K562 (cell line): ENCODE measurements around the gene SPINT4. TPM values are rescaled to one million over a fixed set of nuclear protein-coding genes. Genes with fewer than 3 reads are reported as not detected.

Experiments
- ATAC-seq: fragments of 200-7000 bp; cut with Tn5 transposase; 3 replicates; pipeline ENCODE4 v1.9.1; 2020; ENCODE audit warnings: moderate library complexity
- BruUV-seq: library from RNA; stranded (reverse); fragments of 400-500 nt; replicated peaks from 2 replicates; lab custom pipeline; 2021; lab: Mats Ljungman, UMichigan
- CTCF ChIA-PET: fragments of 300-600 bp; formaldehyde crosslinking; extraction: SDS; loops from one replicate; lab custom pipeline; 2021; ENCODE audit warnings: low intra/inter-chr PET ratio; lab: Yijun Ruan, JAX
- POLR2A ChIA-PET: fragments of 300-600, 350-650 bp; sonication (Branson Sonifier 250); formaldehyde crosslinking; extraction: SDS; loops from one replicate; lab custom pipeline; 2021; ENCODE audit warnings: antibody characterized with exemption, inconsistent platforms; lab: Yijun Ruan, JAX
- DNase-seq, 4 experiments: peaks; one replicate each; pipeline versions ENCODE4 v3.0.0 to v3.0.0-alpha.2; 2011 to 2018; ENCODE audit warnings: low spot score in 3 of 4, mixed read lengths in 3 of 4; ENCODE audit errors: extremely low read depth in 1 of 4
- FAIRE-seq: peaks from 2 replicates; lab custom pipeline; 2011; peaks lifted over from hg19 to GRCh38; lab: Jason Lieb, UNC
- H2AFZ ChIP-seq: 2 replicates; pipeline ENCODE4 v1.6.0; 2011; ENCODE audit warnings: low read depth, low read length, control low read depth, inconsistent platforms
- H3K27ac ChIP-seq: fragments of 200-600 bp; 3 replicates; pipeline ENCODE4 v1.8.0; 2011; ENCODE audit warnings: low read depth, mild to moderate bottlenecking, control low read depth, inconsistent platforms, low read length, moderate library complexity, mixed read lengths; ENCODE audit errors: extremely low read depth
- H3K27me3 ChIP-seq, 2 experiments: fragments of 300-600 bp in 1 of 2; 2 replicates in 1 of 2; 3 replicates in 1 of 2; pipeline versions ENCODE4 v1.6.0 to v1.8.0; 2011; ENCODE audit warnings: inconsistent platforms in 2 of 2, low read length in 2 of 2, mild to moderate bottlenecking in 1 of 2, mixed read lengths in 1 of 2, moderate library complexity in 1 of 2; ENCODE audit not compliant: control insufficient read depth in 2 of 2, insufficient read depth in 2 of 2
- H3K36me3 ChIP-seq: fragments of 300-600 bp; 3 replicates; pipeline ENCODE4 v1.8.0; 2011; ENCODE audit warnings: mild to moderate bottlenecking, low read length, inconsistent platforms; ENCODE audit not compliant: control insufficient read depth, insufficient read depth
- H3K4me1 ChIP-seq, 2 experiments: fragments of 200-600 bp in 1 of 2; replicated peaks in 1 of 2; 2 replicates in 1 of 2; 3 replicates in 1 of 2; pipeline versions ENCODE4 v1.5.1 to v1.8.0; 2011; ENCODE audit warnings: inconsistent platforms in 2 of 2, low read length in 2 of 2, mild to moderate bottlenecking in 1 of 2, mixed read lengths in 1 of 2, moderate library complexity in 1 of 2; ENCODE audit not compliant: control insufficient read depth in 2 of 2, insufficient read depth in 2 of 2
- H3K4me2 ChIP-seq: 2 replicates; pipeline ENCODE4 v1.6.1; 2011; ENCODE audit warnings: low read length, control low read depth, inconsistent platforms, mixed read lengths; ENCODE audit not compliant: insufficient read depth
- H3K4me3 ChIP-seq: fragments of 200-600 bp; sonication (generic), shearing (Covaris generic); 2 replicates; pipeline ENCODE4 v1.5.1; 2016; ENCODE audit warnings: control low read depth, inconsistent platforms
- H3K79me2 ChIP-seq: fragments of 200-600 bp; 3 replicates; pipeline ENCODE4 v1.8.0; 2011; ENCODE audit warnings: low read length, inconsistent platforms; ENCODE audit not compliant: control insufficient read depth, insufficient read depth
- H3K9ac ChIP-seq, 2 experiments: 2 replicates each; pipeline versions ENCODE4 v1.6.0 to v1.6.1; 2011; ENCODE audit warnings: low read depth in 2 of 2, low read length in 2 of 2, control low read depth in 1 of 2, inconsistent platforms in 1 of 2, mild to moderate bottlenecking in 1 of 2, mixed read lengths in 1 of 2; ENCODE audit not compliant: insufficient read depth in 1 of 2
- H3K9me1 ChIP-seq: one replicate; pipeline ENCODE4 v1.6.0; 2011; ENCODE audit warnings: inconsistent platforms, mild to moderate bottlenecking, low read length, moderate library complexity; ENCODE audit not compliant: control insufficient read depth, insufficient read depth
- H3K9me3 ChIP-seq: replicated peaks from 2 replicates; pipeline ENCODE4 v1.5.1; 2011; ENCODE audit warnings: low read depth, low read length, inconsistent platforms; ENCODE audit not compliant: control insufficient read depth, insufficient read depth
- H4K20me1 ChIP-seq: replicated peaks from 2 replicates; pipeline ENCODE4 v1.6.1; 2011; ENCODE audit warnings: low read length, inconsistent platforms, mixed read lengths; ENCODE audit not compliant: control insufficient read depth, insufficient read depth
- ELF4 ChIP-seq: fragments of 450-650 bp; formaldehyde crosslinking; IDR thresholded peaks from 2 replicates; pipeline ENCODE4 v1.4.0; 2022; ENCODE audit warnings: missing genetic modification characterization
- ETS2 ChIP-seq: IDR thresholded peaks from 2 replicates; pipeline ENCODE4 v1.6.1; 2016; ENCODE audit warnings: borderline replicate concordance, missing genetic modification characterization, mild to moderate bottlenecking, moderate library complexity, missing compliant biosample characterization; ENCODE audit not compliant: poor library complexity, severe bottlenecking
- FOSL1 ChIP-seq: fragments of 200-800 bp; sonication (Bioruptor generic); conservative IDR thresholded peaks from 2 replicates; pipeline ENCODE4 v1.6.1; 2016; ENCODE audit warnings: missing genetic modification characterization, missing compliant biosample characterization
- KAT2B ChIP-seq: IDR thresholded peaks from one replicate; pipeline ENCODE4 v1.6.1; 2012; ENCODE audit warnings: low read depth, mild to moderate bottlenecking, control low read depth, inconsistent platforms, low read length, moderate library complexity
- PML ChIP-seq: IDR thresholded peaks from 2 replicates; pipeline ENCODE4 v1.6.1; 2012; ENCODE audit warnings: low read length, inconsistent platforms
- POLR2AphosphoS2 ChIP-seq: IDR thresholded peaks from 2 replicates; pipeline ENCODE4 v1.6.1; 2012; ENCODE audit warnings: low read length, improper control_type of control experiment
- PYGO2 ChIP-seq: fragments of 450-650 bp; IDR thresholded peaks from 2 replicates; pipeline ENCODE4 v1.6.1; 2016; ENCODE audit warnings: mild to moderate bottlenecking, missing genetic modification characterization, moderate library complexity, missing compliant biosample characterization
- RBFOX2 ChIP-seq: fragments of 200-400 bp; formaldehyde crosslinking; IDR thresholded peaks from 2 replicates; pipeline ENCODE4 v1.6.1; 2017; ENCODE audit warnings: low read depth, mild to moderate bottlenecking, low read length, moderate library complexity
- SRSF3 ChIP-seq: fragments of 200-400 bp; formaldehyde crosslinking; IDR thresholded peaks from 2 replicates; pipeline ENCODE4 v1.6.1; 2016; ENCODE audit warnings: mild to moderate bottlenecking, low read length, moderate library complexity; ENCODE audit not compliant: insufficient read depth
- THRB ChIP-seq: fragments of 450-650 bp; formaldehyde crosslinking; conservative IDR thresholded peaks from 2 replicates; pipeline ENCODE4 v1.4.0; 2022; ENCODE audit warnings: mild to moderate bottlenecking, missing genetic modification characterization
- ZFP1 ChIP-seq: fragments of 450-650 bp; formaldehyde crosslinking; IDR thresholded peaks from 2 replicates; pipeline ENCODE4 v1.4.0; 2020; ENCODE audit warnings: mild to moderate bottlenecking, mixed read lengths
- ZNF12 ChIP-seq: sonication (generic); formaldehyde crosslinking; IDR thresholded peaks from 2 replicates; pipeline ENCODE4 v1.4.0; 2020; ENCODE audit warnings: mild to moderate bottlenecking, missing genetic modification reagents
- in situ Hi-C: fragments of 300-500 bp; cut with MboI; formaldehyde crosslinking; loops from 4 replicates; pipeline ENCODE4 v1.15.0; 2018; ENCODE audit warnings: inconsistent platforms, mixed read lengths
- intact Hi-C: fragments of 100-400 bp; cut with micrococcal nuclease; formaldehyde crosslinking; loops from 2 replicates; pipeline ENCODE4 v1.14.2; 2022
- polyA plus RNA-seq, 8 experiments: library from polyadenylated mRNA; depleted of rRNA in 4 of 8; stranded (reverse) in 5 of 8; unstranded in 3 of 8; fragments of >200 nt; fragmentation: Nextera tagmentation in 2 of 8; fragmentation: Illumina TruSeq in 1 of 8; extraction: Ambion mirVana in 2 of 8; extraction: Trizol in 1 of 8; gene quantifications; 2 replicates each; pipeline versions ENCODE4 v1.2.1 to v1.2.3, GENCODE V29; 2011 to 2014; ENCODE audit warnings: inconsistent platforms in 1 of 8, missing spikeins in 1 of 8
- total RNA-seq, 7 experiments: library from RNA; depleted of rRNA in 6 of 7; stranded (reverse); fragments of >200 nt in 6 of 7; fragmentation: Illumina TruSeq in 2 of 7; extraction: Trizol in 2 of 7; gene quantifications; 2 replicates each; pipeline versions ENCODE4 v1.2.1 to v1.2.3, GENCODE V29; 2011 to 2021; ENCODE audit warnings: low replicate concordance in 1 of 7
- TF ChIP-seq, protein P1 (sequence below), 2 experiments: fragments of 450-650 bp in 1 of 2; sonication (generic) in 1 of 2; formaldehyde crosslinking in 1 of 2; IDR thresholded peaks; 2 replicates each; pipeline versions ENCODE4 v1.7.1 to v1.9.0; 2016 to 2022; ENCODE audit warnings: inconsistent platforms in 1 of 2, mild to moderate bottlenecking in 1 of 2, missing genetic modification reagents in 1 of 2

The SPINT4 gene
- total and polyA plus RNA-seq, 9 of the 15 experiments (the other 6 are each of a cell fraction or from before 2014, with no cell fraction given), result not detected

- Histone ChIP-seq H3K4me3 (no peak overlapping the region), H3K4me2 (no peak overlapping the region), H3K79me2 (no peaks in the 10 kb centered on the region), H3K27me3 (peaks cover 6 to 8% of the 10 kb centered on the region in 2 experiments; a peak in 3 of 5 replicates), H3K9ac (no peak overlapping the region), H3K27ac (no peak overlapping the region), H3K36me3 (no peaks in the 10 kb centered on the region), H4K20me1 (no peaks in the 10 kb centered on the region), H2AFZ (no peak overlapping the region), H3K4me1 (peaks cover 0 to 2% of the 10 kb centered on the region in 2 experiments; a peak in 2 of 5 replicates), H3K9me3 (no peaks in the 10 kb centered on the region), H3K9me1 (no peaks in the 10 kb centered on the region)
- FAIRE-seq (no peak), DNase-seq (no peak), ATAC-seq (no peak)
- intact Hi-C loops (no loop called here), in situ Hi-C loops (loop anchor here (5.0 kb wide), 1 partner anchor 226 kb away; no protein-coding TSS in a partner anchor)
- POLR2A ChIA-PET, result interaction anchor here (1.2 kb wide), 1 partner anchor 425 kb away, joined by 3 read pairs; no protein-coding TSS in a partner anchor
- CTCF ChIA-PET, result no interaction called here
- no TSS peak for BruUV-seq
- TF ChIP-seq ETS2 (tag) (no peak), ELF4 (CRISPR knock-in tag) (no peak), PYGO2 (no peak), THRB (CRISPR knock-in tag) (no peak), RBFOX2 (no peak), SRSF3 (no peak), ZNF12 (CRISPR knock-in tag) (no peak), POLR2AphosphoS2 (no peak), ZFP1 (no peak), PML (no peak), KAT2B (no peak), FOSL1 (tag) (no peak)
- TF ChIP-seq, protein P1, sequence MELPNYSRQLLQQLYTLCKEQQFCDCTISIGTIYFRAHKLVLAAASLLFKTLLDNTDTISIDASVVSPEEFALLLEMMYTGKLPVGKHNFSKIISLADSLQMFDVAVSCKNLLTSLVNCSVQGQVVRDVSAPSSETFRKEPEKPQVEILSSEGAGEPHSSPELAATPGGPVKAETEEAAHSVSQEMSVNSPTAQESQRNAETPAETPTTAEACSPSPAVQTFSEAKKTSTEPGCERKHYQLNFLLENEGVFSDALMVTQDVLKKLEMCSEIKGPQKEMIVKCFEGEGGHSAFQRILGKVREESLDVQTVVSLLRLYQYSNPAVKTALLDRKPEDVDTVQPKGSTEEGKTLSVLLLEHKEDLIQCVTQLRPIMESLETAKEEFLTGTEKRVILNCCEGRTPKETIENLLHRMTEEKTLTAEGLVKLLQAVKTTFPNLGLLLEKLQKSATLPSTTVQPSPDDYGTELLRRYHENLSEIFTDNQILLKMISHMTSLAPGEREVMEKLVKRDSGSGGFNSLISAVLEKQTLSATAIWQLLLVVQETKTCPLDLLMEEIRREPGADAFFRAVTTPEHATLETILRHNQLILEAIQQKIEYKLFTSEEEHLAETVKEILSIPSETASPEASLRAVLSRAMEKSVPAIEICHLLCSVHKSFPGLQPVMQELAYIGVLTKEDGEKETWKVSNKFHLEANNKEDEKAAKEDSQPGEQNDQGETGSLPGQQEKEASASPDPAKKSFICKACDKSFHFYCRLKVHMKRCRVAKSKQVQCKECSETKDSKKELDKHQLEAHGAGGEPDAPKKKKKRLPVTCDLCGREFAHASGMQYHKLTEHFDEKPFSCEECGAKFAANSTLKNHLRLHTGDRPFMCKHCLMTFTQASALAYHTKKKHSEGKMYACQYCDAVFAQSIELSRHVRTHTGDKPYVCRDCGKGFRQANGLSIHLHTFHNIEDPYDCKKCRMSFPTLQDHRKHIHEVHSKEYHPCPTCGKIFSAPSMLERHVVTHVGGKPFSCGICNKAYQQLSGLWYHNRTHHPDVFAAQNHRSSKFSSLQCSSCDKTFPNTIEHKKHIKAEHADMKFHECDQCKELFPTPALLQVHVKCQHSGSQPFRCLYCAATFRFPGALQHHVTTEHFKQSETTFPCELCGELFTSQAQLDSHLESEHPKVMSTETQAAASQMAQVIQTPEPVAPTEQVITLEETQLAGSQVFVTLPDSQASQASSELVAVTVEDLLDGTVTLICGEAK (IDR thresholded peaks at IDR 0.05), result no peak
- TF ChIP-seq, protein P1 (CRISPR knock-in tag; IDR thresholded peaks at IDR 0.05), result no peak
Measured at GRCh38 chr20:45768479-45768878, 46.3 kb downstream of the SPINT4 start.
